ENCODE measurements around the gene IGF2BP1.
"Not testable (repeated sequence)": the region's sequence is repeated elsewhere in the genome, so short reads cannot be mapped to it uniquely, and the experiment has no call there.

IGF2BP1 gene

DNA sequence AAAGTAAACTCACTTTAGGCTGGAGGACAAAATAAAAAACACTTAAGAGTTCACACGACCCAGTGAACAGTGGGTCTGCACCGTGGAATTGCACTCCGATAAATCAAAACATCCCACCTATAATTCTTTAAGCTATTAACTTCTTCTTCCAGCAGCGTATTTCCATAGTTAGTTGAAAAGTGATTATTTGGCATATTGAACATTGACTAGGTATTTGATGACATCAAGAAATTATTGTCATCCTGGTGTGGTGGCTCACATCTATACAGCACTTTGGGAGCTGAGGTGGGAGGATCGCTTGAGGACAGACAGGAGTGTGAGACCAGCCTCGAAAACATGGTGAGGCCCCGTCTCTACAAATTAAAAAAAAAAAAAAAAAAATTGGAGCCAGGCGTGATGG is 23.4 kb downstream of the IGF2BP1 start:
- DNase-seq (ENCODE audit: low spot score) = no peak

DNA sequence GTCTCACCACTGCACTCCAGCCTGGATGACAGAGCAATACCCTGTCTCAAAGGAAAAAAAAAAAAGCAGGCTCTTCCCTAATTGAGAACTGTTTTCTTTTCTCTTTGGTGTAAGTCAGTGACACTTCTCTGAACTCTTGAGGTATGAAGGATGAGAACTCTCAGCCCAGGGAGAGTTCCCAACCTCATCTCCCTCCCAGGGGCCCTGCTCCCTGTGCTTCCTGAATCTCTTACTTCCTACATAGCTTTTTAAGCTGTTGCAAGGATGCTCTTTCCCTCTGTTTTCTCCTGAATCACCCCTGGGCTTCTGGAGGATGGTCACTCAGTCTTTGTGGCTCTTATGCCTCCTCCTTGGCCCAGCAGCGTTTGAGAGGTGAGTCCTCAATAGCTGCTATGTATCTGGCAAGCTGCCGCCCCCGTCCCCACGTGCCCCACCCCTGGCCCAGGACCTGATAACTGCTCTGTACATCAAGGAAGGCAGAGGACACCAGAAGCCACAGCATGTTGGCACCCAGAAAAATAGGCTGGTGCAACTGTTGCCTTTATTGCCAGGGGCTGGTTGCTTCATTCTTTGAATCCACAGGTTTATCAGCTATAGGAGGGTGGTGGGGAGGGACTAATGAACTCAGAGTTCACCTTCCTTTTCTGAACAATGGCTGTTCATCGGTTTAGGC is 24.0 kb downstream of the IGF2BP1 start:
- no peak for DNase-seq (ENCODE audit: low spot score)

- DNase-seq (ENCODE audit: low spot score) = no peak
Observed at GRCh38 chr17:49021768-49022103, 24.6 kb downstream of the IGF2BP1 start.

DNA sequence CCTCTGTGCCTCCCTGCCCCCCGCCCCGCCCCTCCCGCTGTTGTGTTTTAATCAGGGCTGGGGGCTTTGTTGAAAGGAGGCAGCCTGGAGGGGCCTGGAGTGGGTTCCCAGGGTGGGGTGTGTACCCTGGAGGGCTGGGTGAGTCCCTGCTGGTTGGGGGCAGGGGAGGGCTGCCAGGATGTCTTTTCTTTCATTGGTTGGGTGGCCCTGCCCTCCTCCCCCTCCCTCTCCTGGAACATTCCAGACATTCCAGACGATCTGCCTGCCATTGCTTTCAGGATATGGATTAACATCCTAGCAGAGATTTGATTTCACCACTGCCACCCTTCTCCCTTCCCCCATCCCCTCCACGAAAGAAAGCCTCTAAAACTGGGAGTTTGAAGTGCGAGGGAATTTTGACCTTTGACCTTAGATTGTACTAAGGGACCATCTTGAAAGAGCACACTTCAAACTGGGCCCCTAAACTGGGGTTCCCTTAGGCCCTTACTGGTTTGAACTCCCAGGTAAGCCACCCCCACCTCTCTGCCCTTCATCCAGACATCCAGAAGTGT is 25.3 kb downstream of the IGF2BP1 start:
- DNase-seq (ENCODE audit: low spot score) = no peak

DNA sequence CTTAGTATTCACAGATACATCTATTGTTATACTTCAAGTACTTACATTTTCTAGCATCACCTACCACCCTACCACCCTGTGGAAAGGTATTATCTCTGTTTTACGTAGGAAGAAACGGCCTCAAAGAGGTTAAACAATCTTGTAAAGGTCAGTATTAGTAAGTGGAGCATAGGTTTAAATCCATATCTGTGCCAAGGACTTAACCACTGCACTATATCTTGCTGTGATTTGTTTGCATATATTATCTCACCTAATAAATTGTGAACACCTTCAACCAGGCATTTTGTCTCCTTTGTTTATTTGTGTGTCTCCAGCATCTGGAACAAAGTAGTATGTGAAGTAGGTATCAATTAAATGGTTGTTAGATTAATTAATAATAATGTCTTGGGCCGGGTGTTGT is 27.3 kb downstream of the IGF2BP1 start:
- no peak for DNase-seq (ENCODE audit: low spot score)

DNA sequence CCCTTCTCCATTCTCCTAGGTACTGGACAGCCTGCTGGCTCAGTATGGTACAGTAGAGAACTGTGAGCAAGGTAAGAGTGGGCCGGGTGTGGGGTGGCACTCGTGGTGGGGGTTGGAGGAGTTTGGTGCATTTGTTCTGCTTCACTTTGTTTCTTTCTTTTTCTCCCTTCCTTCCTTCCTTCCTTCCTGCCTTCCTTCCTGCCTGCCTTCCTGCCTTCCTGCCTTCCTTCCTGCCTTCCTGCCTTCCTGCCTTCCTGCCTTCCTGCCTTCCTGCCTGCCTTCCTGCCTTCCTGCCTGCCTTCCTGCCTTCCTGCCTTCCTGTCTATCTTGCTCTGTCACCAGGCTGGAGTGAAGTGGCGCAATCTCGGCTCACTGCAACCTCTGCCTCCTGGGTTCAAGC is 29.3 kb downstream of the IGF2BP1 start:
- not testable (repeated sequence) for DNase-seq (ENCODE audit: low spot score)

GRCh38 chr17:49028271-49028670 is 31.1 kb downstream of the IGF2BP1 start:
- DNase-seq (ENCODE audit: low spot score) = no peak

DNA sequence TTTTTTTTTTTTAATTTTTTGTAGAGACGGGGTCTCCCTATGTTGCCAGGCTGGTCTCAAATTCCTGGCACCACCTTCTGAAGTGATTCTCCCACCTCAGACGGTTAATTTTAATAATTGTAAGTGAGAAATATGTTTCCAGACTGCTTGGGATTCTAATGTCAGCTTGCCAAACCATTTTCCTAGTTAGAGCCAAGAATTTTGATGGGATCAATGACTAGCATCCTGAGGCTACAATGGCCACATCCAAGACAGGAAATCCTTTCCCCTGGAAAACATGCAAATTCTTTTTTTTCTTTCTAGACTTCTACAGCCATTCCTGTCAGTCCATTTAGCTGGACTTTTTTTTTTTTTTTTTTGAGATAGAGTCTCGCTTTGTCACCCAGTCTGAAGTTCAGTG is 32.6 kb downstream of the IGF2BP1 start:
- DNase-seq (ENCODE audit: low spot score) = no peak

DNA sequence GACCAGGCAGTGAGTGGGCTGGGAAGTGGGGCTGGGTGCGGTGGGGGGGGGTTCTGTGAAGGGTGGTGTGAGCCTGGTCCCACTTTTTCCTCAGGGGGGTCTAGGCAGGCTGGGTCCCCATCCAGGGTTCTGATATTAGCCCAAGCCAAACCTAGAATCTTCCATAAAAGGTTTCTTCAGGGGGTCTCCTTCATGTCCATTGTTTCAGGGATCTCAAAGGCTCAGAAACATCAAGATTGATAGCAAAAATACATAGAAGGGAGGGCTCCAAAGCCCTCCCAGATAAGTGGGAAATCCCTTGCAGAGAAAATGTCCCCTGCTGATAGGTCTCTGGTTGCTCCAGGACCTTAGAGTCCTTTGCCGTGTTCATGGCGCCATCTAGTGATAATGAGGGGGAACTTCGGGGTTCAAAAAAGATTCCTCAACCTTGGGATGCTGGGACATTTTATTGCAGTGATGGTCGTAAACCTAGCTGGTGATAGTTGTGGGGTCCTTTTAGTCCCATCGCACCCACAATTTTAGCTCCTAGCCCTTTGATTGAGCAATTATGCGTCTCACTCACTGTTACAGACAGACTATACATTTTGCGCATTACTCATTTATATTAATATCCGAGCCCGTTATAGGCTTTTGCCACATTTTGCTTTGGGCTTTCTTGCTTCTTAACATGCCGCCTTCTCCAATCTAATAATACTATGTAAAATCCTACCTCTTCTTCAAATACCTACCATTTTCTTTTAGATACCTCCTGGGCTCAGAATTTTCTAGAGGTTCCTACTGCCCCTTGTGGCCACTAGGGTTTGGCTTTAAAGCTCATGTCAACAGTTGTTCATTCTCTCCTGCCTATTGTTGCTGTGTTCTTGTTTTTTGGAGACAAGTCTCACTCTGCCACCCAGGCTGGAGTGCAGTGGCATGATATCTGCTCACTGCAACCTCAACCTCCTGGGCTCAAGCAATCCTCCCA is 35.1 kb downstream of the IGF2BP1 start:
- peak; percentile 47 for DNase-seq (ENCODE audit: low spot score)

DNA sequence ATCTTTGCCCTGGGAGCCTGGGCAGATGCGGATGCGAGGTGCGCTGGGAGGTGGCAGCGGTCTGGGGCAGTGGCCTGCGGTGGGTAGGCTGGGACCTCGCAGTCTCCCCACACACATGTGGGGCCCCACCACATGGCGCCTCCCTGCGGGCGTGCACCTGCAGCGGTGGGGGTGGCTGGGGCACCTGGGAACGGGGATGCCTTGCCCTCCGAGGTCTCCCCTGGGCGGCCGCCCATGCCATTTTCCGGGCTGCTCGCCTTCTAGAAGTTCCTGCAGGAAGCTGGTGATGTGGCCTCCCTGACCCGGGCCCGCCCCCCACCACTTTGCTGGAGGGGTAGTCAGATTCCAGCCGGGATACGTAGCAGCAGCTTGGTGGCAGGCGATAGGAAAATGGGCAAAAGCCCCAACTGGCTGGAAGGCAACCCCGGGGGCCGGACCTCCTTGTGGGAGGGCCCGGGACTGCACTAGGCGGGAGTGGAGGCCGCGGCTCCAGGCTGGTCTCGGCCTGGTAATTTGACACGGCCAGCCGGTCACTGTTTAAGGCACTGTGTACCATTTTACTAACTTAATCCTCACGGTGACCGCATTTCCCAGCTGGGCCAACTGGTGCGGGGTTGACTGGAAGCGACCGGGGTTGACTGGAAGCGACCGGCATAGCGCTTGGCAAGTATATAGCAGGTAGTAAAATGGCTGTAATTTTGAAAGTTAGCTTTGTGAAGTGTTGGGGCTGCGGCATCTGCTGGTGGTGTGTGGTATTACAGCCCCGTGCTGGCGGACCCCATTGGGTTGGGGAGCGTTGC is 38.5 kb downstream of the IGF2BP1 start:
- DNase-seq (ENCODE audit: low spot score) = no peak

DNA sequence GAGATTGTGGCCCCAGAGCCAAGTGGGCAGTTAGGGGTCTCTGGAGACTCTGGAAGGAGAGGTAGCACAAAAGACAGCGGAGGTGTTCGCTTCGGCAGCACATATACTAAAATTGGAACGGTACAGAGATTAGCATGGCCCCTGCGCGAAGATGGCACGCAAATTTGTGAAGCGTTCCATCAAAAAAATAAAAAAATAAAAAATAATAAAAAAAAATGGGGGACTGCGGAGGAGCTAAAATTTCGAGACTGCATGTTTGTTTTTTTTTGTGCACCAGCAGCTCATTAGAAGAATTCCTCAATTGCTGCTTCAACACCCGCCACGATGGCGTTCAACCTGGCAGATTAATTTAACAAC is 39.1 kb downstream of the IGF2BP1 start:
- no peak for DNase-seq (ENCODE audit: low spot score)

DNA sequence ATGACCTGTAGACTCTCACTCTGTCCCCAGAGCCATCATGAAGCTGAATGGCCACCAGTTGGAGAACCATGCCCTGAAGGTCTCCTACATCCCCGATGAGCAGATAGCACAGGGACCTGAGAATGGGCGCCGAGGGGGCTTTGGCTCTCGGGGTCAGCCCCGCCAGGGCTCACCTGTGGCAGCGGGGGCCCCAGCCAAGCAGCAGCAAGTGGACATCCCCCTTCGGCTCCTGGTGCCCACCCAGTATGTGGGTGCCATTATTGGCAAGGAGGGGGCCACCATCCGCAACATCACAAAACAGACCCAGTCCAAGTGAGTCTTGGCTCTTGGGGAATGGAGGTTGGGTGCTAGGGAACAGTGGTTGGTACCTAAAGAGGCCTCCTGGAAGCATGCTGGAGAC is 41.0 kb downstream of the IGF2BP1 start:
- no peak for DNase-seq (ENCODE audit: low spot score)

GRCh38 chr17:49038544-49038943 is 41.4 kb downstream of the IGF2BP1 start:
- DNase-seq (ENCODE audit: low spot score) = no peak

GRCh38 chr17:49039518-49039917 is 42.3 kb downstream of the IGF2BP1 start:
- not testable (repeated sequence) for DNase-seq (ENCODE audit: low spot score)

DNA sequence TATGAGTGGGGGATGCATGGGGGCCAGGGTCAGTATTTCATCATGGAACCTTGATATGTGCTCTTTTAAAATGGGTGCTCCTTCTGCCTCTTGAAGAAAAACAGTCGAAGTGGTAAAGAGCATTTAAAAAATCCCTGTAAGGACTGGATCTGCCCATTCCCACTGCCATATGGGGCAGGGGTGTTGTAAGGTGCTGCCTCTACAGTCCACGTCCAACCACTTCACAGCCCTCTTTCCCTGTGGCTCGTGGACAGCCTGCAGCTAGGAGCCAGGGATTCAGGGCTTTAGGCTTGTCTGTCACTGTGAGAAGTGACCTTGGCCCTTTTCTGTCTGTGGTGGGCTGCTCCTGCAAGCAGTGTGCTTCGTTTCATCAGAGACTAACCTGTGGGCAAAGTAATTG is 44.3 kb downstream of the IGF2BP1 start:
- DNase-seq (ENCODE audit: low spot score) = no peak

DNA sequence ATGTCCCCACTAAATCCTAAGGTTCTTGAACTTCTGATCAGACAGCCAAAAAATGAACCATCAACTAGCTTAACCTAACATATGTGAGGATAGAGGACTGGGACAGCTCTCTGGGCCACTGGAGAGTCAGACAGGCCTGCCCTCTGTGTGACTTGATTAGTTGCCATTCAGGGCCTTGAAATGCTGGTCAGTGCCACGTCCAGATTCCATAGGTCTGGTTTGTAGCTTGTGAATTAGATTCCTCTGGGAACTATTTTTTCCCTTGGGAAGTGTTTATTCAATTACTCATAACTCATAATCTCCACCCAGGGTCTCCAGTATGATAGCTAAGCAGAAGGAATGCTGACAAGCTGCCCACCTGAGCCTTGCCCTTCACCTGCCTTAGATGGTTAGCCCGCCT is 48.2 kb downstream of the IGF2BP1 start:
- DNase-seq (ENCODE audit: low spot score) = no peak

DNA sequence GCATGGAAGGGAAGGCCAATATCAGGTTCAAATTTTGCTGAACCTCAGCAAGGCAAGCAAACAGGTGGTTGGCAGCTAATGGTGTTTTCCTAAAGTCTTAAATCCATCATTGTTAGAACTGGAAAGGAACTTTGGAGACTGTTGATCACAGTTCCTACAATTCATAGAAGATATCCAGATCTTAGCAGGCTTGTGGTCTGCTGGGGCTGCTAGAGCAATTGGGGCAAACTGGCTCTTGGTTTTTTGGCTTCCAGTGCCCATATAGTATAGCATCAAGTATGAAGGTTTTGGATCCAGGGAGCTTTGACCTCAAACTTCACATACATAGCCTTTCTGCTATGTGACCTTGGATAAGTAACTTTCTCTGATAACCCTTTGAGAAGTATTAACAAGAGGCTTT is 49.7 kb downstream of the IGF2BP1 start:
- no peak for DNase-seq (ENCODE audit: low spot score)

DNA sequence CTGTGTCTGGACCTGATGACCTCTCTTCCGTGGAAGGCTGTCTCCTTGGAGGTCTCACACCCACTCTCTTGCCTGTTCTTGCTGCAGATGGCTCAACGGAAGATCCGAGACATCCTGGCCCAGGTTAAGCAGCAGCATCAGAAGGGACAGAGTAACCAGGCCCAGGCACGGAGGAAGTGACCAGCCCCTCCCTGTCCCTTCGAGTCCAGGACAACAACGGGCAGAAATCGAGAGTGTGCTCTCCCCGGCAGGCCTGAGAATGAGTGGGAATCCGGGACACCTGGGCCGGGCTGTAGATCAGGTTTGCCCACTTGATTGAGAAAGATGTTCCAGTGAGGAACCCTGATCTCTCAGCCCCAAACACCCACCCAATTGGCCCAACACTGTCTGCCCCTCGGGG is 52.1 kb downstream of the IGF2BP1 start:
- no peak for DNase-seq (ENCODE audit: low spot score)

DNA sequence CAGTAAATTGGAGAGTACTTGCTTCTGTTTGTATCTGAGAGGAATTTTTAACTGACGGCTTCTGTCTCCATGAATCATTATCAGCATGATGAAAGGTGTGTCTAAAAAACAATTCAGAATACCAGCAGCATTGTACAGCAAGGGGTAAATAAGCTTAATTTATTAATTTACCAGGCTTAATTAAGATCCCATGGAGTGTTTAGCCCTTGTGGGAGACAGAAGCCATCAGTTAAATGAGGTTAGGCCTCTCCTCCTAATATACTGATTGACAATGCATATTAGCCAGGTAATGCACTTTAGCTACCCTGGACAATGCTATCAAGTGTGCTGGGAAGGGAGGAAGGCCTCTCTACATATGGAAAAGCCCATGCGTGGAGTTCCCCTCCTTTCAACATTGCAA is 53.4 kb downstream of the IGF2BP1 start:
- no peak for DNase-seq (ENCODE audit: low spot score)

DNA sequence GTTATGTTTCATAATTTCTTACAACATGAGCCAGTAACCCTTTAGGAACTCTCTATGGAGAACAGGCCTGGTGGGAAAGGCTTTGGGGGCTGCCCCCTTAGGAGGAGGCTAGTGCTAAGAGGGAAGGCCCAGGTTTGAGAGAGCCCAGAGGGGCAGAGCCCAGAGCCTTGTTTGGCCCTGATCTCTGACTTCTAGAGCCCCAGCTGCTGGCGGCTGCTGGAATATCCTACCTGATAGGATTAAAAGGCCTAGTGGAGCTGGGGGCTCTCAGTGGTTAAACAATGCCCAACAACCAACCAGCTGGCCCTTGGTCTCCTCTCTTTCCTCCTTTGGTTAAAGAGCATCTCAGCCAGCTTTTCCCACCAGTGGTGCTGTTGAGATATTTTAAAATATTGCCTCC is 54.1 kb downstream of the IGF2BP1 start:
- no peak for DNase-seq (ENCODE audit: low spot score)

DNA sequence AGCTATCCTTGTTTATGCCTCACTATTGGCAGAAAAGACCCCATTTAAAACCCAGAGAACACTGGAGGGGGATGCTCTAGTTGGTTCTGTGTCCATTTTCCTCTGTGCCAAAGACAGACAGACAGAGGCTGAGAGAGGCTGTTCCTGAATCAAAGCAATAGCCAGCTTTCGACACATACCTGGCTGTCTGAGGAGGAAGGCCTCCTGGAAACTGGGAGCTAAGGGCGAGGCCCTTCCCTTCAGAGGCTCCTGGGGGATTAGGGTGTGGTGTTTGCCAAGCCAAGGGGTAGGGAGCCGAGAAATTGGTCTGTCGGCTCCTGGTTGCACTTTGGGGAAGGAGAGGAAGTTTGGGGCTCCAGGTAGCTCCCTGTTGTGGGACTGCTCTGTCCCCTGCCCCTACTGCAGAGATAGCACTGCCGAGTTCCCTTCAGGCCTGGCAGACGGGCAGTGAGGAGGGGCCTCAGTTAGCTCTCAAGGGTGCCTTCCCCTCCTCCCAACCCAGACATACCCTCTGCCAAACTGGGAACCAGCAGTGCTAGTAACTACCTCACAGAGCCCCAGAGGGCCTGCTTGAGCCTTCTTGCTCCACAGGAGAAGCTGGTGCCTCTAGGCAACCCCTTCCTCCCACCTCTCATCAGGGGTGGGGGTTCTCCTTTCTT is 56.1 kb downstream of the IGF2BP1 start:
- DNase-seq (ENCODE audit: low spot score) = no peak
